CD8-positive, alpha-beta memory T cell (primary cell): ENCODE data around the gene MIB1. TPM values are rescaled to one million over a fixed set of nuclear protein-coding genes. Genes with fewer than 3 reads are reported as not detected.

Experiments
- CTCF ChIA-PET: fragments of 350-600 bp; sonication (Branson Sonifier 250); formaldehyde crosslinking; loops from one replicate; lab custom pipeline; 2021; ENCODE audit warnings: antibody characterized with exemption; lab: Charles Lee
- POLR2A ChIA-PET: fragments of 350-600 bp; sonication (Branson Sonifier 250); formaldehyde crosslinking; loops from one replicate; lab custom pipeline; 2021; ENCODE audit warnings: antibody characterized with exemption; lab: Charles Lee
- DNase-seq, 5 donors: peaks; one replicate each; pipeline versions ENCODE4 v3.0.0 to v3.0.0-alpha.2; 2020 to 2022; ENCODE audit warnings: mixed read lengths in 1 of 5
- H3K27ac ChIP-seq: one replicate; pipeline ENCODE4 v1.7.0; 2013; ENCODE audit warnings: low read depth, mild to moderate bottlenecking, low read length, moderate library complexity
- H3K27me3 ChIP-seq: 2 replicates; pipeline ENCODE4 v1.7.0; 2013; ENCODE audit warnings: low read length, mild to moderate bottlenecking; ENCODE audit not compliant: insufficient read depth, poor library complexity, severe bottlenecking
- H3K36me3 ChIP-seq: 2 replicates; pipeline ENCODE4 v1.7.0; 2013; ENCODE audit warnings: mild to moderate bottlenecking, low read length, moderate library complexity; ENCODE audit not compliant: insufficient read depth
- H3K4me1 ChIP-seq: 2 replicates; pipeline ENCODE4 v1.7.0; 2013; ENCODE audit warnings: mild to moderate bottlenecking, low read length, moderate library complexity; ENCODE audit not compliant: insufficient read depth
- H3K4me3 ChIP-seq: 2 replicates; pipeline ENCODE4 v1.7.0; 2013; ENCODE audit warnings: mild to moderate bottlenecking, low read length
- H3K9me3 ChIP-seq: 2 replicates; pipeline ENCODE4 v1.7.0; 2013; ENCODE audit warnings: mild to moderate bottlenecking, low read length
- H3K27ac Mint-ChIP-seq, 8 donors: one replicate each; pipeline ENCODE4 v1.8.0; 2020 to 2021; ENCODE audit warnings: mixed read lengths in 8 of 8, mild to moderate bottlenecking in 6 of 8, inconsistent platforms in 3 of 8, moderate library complexity in 3 of 8
- H3K27me3 Mint-ChIP-seq, 2 donors: one replicate each; pipeline ENCODE4 v1.8.0; 2020 to 2021; ENCODE audit warnings: mixed read lengths in 2 of 2, mild to moderate bottlenecking in 1 of 2, moderate library complexity in 1 of 2
- H3K36me3 Mint-ChIP-seq, 3 donors: one replicate each; pipeline ENCODE4 v1.8.0; 2020 to 2021; ENCODE audit warnings: mixed read lengths in 3 of 3, inconsistent platforms in 1 of 3, mild to moderate bottlenecking in 1 of 3
- H3K4me1 Mint-ChIP-seq, 3 donors: one replicate each; pipeline ENCODE4 v1.8.0; 2020 to 2021; ENCODE audit warnings: mixed read lengths in 3 of 3, inconsistent platforms in 1 of 3, mild to moderate bottlenecking in 1 of 3
- H3K4me3 Mint-ChIP-seq, 7 donors: one replicate each; pipeline ENCODE4 v1.8.0; 2020 to 2021; ENCODE audit warnings: mixed read lengths in 7 of 7, mild to moderate bottlenecking in 6 of 7, moderate library complexity in 4 of 7, inconsistent platforms in 2 of 7
- H3K9me3 Mint-ChIP-seq, 5 donors: one replicate each; pipeline ENCODE4 v1.8.0; 2020 to 2022; ENCODE audit warnings: mixed read lengths in 5 of 5, mild to moderate bottlenecking in 3 of 5, moderate library complexity in 2 of 5, inconsistent platforms in 1 of 5
- polyA plus RNA-seq: library from polyadenylated mRNA; unstranded; fragments of 300-500 nt; fragmentation: Illumina TruSeq; gene quantifications from one replicate; pipeline ENCODE4 v1.2.3, GENCODE V29; 2021
- total RNA-seq, 2 experiments: library from RNA; stranded (reverse); gene quantifications; one replicate each; pipeline ENCODE4 v1.2.3, GENCODE V29; 2021

MIB1 gene
- total and polyA plus RNA-seq, 3 experiments from 2014 or later: 3.8 to 47.0 (median 45.8) TPM

GRCh38 chr18:21912339-21913239 lies 172.0 kb downstream of the MIB1 start:
- Histone ChIP-seq H3K4me1 (no peaks in the 10 kb centered on the region), H3K4me3 (no peak overlapping the region), H3K27me3 (no peaks in the 10 kb centered on the region), H3K9me3 (no peaks in the 10 kb centered on the region), H3K27ac (no peak overlapping the region), H3K36me3 (no peaks in the 10 kb centered on the region)
- no peaks in the 10 kb centered on the region for H3K9me3 Mint-ChIP-seq
- no peaks in the 10 kb centered on the region for H3K36me3 Mint-ChIP-seq
- peaks cover 11 to 34% of the 10 kb centered on the region in 2 donors for H3K27me3 Mint-ChIP-seq
- no peak overlapping the region for H3K4me3 Mint-ChIP-seq
- H3K27ac Mint-ChIP-seq: no peak overlapping the region
- POLR2A ChIA-PET: no interaction called here
- H3K4me1 Mint-ChIP-seq: no peaks in the 10 kb centered on the region
- CTCF ChIA-PET: no interaction called here
- no peak for DNase-seq

DNA sequence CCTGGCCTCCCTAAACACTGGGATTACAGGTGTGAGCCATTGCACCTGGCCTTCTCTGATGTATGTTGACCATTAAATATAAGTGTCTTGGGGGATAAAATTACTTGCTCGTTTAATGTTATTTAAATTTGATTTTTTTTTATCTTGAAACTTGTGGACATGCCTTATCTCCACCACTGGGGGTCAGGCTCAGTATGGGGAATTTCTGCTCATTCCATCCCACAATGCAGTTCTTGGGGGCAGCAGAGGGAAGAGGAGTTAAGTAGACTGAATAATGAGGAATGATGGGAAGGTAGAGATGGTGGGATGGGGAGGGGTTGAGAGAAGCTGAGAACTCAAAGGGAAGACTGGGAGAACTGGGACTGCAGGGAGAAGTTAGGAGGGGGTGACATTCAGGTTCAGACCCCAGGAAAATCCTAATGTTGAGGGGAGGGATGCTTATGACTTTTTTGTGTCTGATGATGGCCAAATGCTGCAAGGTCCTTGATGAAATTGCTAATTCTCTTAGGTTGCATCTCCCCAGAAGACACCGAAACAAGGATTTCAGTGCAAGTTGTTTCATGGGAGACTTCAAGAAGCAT lies 174.2 kb downstream of the MIB1 start:
- Mint-ChIP-seq H3K9me3 (peaks cover 5 to 13% (median 11%) of the 10 kb centered on the region in 5 donors), H3K4me1 (no peaks in the 10 kb centered on the region), H3K4me3 (no peak overlapping the region), H3K27me3 (peaks cover 9 to 30% of the 10 kb centered on the region in 2 donors), H3K27ac (no peak overlapping the region), H3K36me3 (no peaks in the 10 kb centered on the region)
- CTCF ChIA-PET: no interaction called here
- no peaks in the 10 kb centered on the region for H3K9me3 ChIP-seq
- POLR2A ChIA-PET: no interaction called here
- H3K27me3 ChIP-seq: no peaks in the 10 kb centered on the region
- no peak overlapping the region for H3K27ac ChIP-seq
- no peak overlapping the region for H3K4me3 ChIP-seq
- DNase-seq: no peak
- no peaks in the 10 kb centered on the region for H3K36me3 ChIP-seq
- H3K4me1 ChIP-seq: no peaks in the 10 kb centered on the region

GRCh38 chr18:21915546-21915945 lies 175.0 kb downstream of the MIB1 start:
- POLR2A ChIA-PET: no interaction called here

GRCh38 chr18:21916594-21916993 lies 176.0 kb downstream of the MIB1 start:
- ChIA-PET POLR2A (no interaction called here), CTCF (no interaction called here)
- H3K4me3 ChIP-seq: no peak overlapping the region
- H3K36me3 Mint-ChIP-seq: no peaks in the 10 kb centered on the region
- H3K4me1 Mint-ChIP-seq: no peaks in the 10 kb centered on the region
- no peaks in the 10 kb centered on the region for H3K27me3 ChIP-seq
- H3K4me1 ChIP-seq: no peaks in the 10 kb centered on the region
- H3K9me3 ChIP-seq: no peaks in the 10 kb centered on the region
- no peak overlapping the region for H3K27ac ChIP-seq
- H3K9me3 Mint-ChIP-seq: peaks cover 5 to 13% (median 12%) of the 10 kb centered on the region in 5 donors
- no peaks in the 10 kb centered on the region for H3K36me3 ChIP-seq
- no peak for DNase-seq
- H3K27ac Mint-ChIP-seq: no peak overlapping the region
- no peak overlapping the region for H3K4me3 Mint-ChIP-seq
- peaks cover 9 to 18% of the 10 kb centered on the region in 2 donors for H3K27me3 Mint-ChIP-seq

More at GRCh38 chr18:21915546-21915945, 175.0 kb downstream of the MIB1 start:
- no peaks in the 10 kb centered on the region for H3K9me3 ChIP-seq
- no peak overlapping the region for H3K27ac ChIP-seq
- no peak overlapping the region for H3K4me3 Mint-ChIP-seq
- no peaks in the 10 kb centered on the region for H3K4me1 ChIP-seq
- no peaks in the 10 kb centered on the region for H3K36me3 Mint-ChIP-seq
- H3K27me3 ChIP-seq: no peaks in the 10 kb centered on the region
- no peaks in the 10 kb centered on the region for H3K36me3 ChIP-seq
- H3K27me3 Mint-ChIP-seq: peaks cover 9 to 26% of the 10 kb centered on the region in 2 donors
- CTCF ChIA-PET: no interaction called here
- no peaks in the 10 kb centered on the region for H3K4me1 Mint-ChIP-seq
- no peak overlapping the region for H3K27ac Mint-ChIP-seq
- peaks cover 5 to 13% (median 11%) of the 10 kb centered on the region in 5 donors for H3K9me3 Mint-ChIP-seq
- no peak overlapping the region for H3K4me3 ChIP-seq
- DNase-seq: no peak

GRCh38 chr18:21918693-21919092 lies 178.1 kb downstream of the MIB1 start:
- no peaks in the 10 kb centered on the region for H3K4me1 Mint-ChIP-seq
- H3K27me3 Mint-ChIP-seq: peaks cover 7 to 9% of the 10 kb centered on the region in 2 donors
- H3K27ac Mint-ChIP-seq: no peak overlapping the region
- H3K36me3 Mint-ChIP-seq: no peaks in the 10 kb centered on the region
- H3K36me3 ChIP-seq: no peaks in the 10 kb centered on the region
- H3K9me3 ChIP-seq: no peaks in the 10 kb centered on the region
- H3K4me3 ChIP-seq: no peak overlapping the region
- POLR2A ChIA-PET: no interaction called here
- H3K27me3 ChIP-seq: no peaks in the 10 kb centered on the region
- no peak overlapping the region for H3K27ac ChIP-seq
- H3K4me1 ChIP-seq: no peaks in the 10 kb centered on the region
- CTCF ChIA-PET: no interaction called here
- H3K4me3 Mint-ChIP-seq: no peak overlapping the region
- peaks cover 5 to 13% (median 12%) of the 10 kb centered on the region in 5 donors for H3K9me3 Mint-ChIP-seq
- DNase-seq: no peak

Other genes starting within 250 kb of the MIB1 start
- 10 to 100 TPM; 18.2 to 19.3 TPM for gene ESCO1, start 140.1 kb upstream of the MIB1 start, total RNA-seq
- 11.0 TPM for gene ESCO1, start 140.1 kb upstream of the MIB1 start, polyA plus RNA-seq
- gene SNRPD1, start 128.5 kb upstream of the MIB1 start, total RNA-seq: 100 to 1,000 TPM; 154 to 165 TPM
- gene SNRPD1, start 128.5 kb upstream of the MIB1 start, polyA plus RNA-seq: 89.9 TPM
- gene ABHD3, start 36.0 kb upstream of the MIB1 start, total RNA-seq: 10 to 100 TPM; 30.0 to 31.3 TPM
- gene ABHD3, start 36.0 kb upstream of the MIB1 start, polyA plus RNA-seq: 30.6 TPM